ENCODE data around the gene MED9.

DNA sequence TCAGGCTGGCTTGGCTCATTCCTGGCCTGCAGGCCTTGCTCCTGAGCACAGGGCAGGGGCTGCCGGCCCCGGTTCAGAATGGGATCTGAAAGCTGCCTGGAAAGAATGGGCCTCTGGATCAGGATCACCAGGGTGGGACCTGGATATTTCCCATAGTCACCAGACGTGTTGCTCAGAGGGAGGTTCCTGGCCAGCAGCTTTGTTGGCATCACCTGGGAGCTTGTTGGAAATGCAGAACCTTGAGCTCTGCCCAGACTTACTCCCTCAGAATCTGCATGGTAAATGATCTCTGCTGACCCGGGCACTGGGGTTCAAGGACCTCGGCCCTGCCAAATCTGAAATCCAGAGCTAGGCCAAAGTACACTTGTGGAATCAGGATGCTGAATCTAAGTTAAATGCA, 29.5 kb upstream of the MED9 start:
- TF ChIP-seq, protein P1, sequence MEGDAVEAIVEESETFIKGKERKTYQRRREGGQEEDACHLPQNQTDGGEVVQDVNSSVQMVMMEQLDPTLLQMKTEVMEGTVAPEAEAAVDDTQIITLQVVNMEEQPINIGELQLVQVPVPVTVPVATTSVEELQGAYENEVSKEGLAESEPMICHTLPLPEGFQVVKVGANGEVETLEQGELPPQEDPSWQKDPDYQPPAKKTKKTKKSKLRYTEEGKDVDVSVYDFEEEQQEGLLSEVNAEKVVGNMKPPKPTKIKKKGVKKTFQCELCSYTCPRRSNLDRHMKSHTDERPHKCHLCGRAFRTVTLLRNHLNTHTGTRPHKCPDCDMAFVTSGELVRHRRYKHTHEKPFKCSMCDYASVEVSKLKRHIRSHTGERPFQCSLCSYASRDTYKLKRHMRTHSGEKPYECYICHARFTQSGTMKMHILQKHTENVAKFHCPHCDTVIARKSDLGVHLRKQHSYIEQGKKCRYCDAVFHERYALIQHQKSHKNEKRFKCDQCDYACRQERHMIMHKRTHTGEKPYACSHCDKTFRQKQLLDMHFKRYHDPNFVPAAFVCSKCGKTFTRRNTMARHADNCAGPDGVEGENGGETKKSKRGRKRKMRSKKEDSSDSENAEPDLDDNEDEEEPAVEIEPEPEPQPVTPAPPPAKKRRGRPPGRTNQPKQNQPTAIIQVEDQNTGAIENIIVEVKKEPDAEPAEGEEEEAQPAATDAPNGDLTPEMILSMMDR (IDR thresholded peaks at IDR 0.05; ENCODE audit: low read length): no peak
- no peak for TF ChIP-seq EZH2 (IDR thresholded peaks at IDR 0.05; ENCODE audit: borderline replicate concordance, low read length)
